DND-41 (cell line): ENCODE measurements around the gene TEX30.

Experiments used
- ATAC-seq: fragments of 200-7000 bp; cut with Tn5 transposase; 3 replicates; pipeline ENCODE4 v1.9.1; 2021; ENCODE audit warnings: low read depth; ENCODE audit not compliant: insufficient read depth
- DNase-seq: peaks from one replicate; pipeline ENCODE4 v3.0.0-alpha.2; 2020
- H2AFZ ChIP-seq: 2 replicates; pipeline ENCODE4 v1.6.0; 2012; ENCODE audit warnings: low read depth, low read length
- H3K27ac ChIP-seq: 2 replicates; pipeline ENCODE4 v1.5.1; 2012; ENCODE audit warnings: low read length, inconsistent platforms
- H3K27me3 ChIP-seq: fragments of 200-600 bp; sonication (generic); 2 replicates; pipeline ENCODE4 v1.6.0; 2012; ENCODE audit warnings: low read length, mild to moderate bottlenecking, inconsistent platforms; ENCODE audit not compliant: insufficient read depth, poor library complexity
- H3K36me3 ChIP-seq: 2 replicates; pipeline ENCODE4 v1.5.1; 2012; ENCODE audit warnings: low read length, inconsistent platforms; ENCODE audit not compliant: insufficient read depth
- H3K4me1 ChIP-seq: 2 replicates; pipeline ENCODE4 v1.5.1; 2012; ENCODE audit warnings: mild to moderate bottlenecking, low read length; ENCODE audit not compliant: insufficient read depth
- H3K4me2 ChIP-seq: 2 replicates; pipeline ENCODE4 v1.6.0; 2012; ENCODE audit warnings: mild to moderate bottlenecking, moderate library complexity, low read length, inconsistent platforms; ENCODE audit not compliant: insufficient read depth
- H3K4me3 ChIP-seq, 2 experiments: fragments of 200-600 bp in 1 of 2; shearing (Covaris generic) in 1 of 2; 2 replicates each; pipeline ENCODE4 v1.5.1; 2012 to 2016; ENCODE audit warnings: inconsistent platforms in 2 of 2, low read length in 2 of 2, mild to moderate bottlenecking in 2 of 2, low read depth in 1 of 2, moderate library complexity in 1 of 2
- H3K79me2 ChIP-seq: 2 replicates; pipeline ENCODE4 v1.6.0; 2012; ENCODE audit warnings: low read length, inconsistent platforms; ENCODE audit not compliant: insufficient read depth
- H3K9ac ChIP-seq: 2 replicates; pipeline ENCODE4 v1.6.0; 2012; ENCODE audit warnings: low read depth, mild to moderate bottlenecking, inconsistent platforms, low read length, moderate library complexity
- H3K9me3 ChIP-seq: 2 replicates; pipeline ENCODE4 v1.5.1; 2012; ENCODE audit warnings: low read length, moderate library complexity, mild to moderate bottlenecking, inconsistent platforms; ENCODE audit not compliant: insufficient read depth, severe bottlenecking
- H4K20me1 ChIP-seq: 2 replicates; pipeline ENCODE4 v1.6.0; 2012; ENCODE audit warnings: low read length; ENCODE audit not compliant: insufficient read depth
- CTCF ChIP-seq: IDR thresholded peaks from 2 replicates; pipeline ENCODE4 v1.5.1; 2012; ENCODE audit warnings: borderline replicate concordance, low read length, moderate library complexity, mild to moderate bottlenecking; ENCODE audit not compliant: poor library complexity, severe bottlenecking; ENCODE audit errors: extremely low read depth
- EZH2 ChIP-seq: IDR thresholded peaks from 3 replicates; pipeline ENCODE4 v1.6.1; 2012; ENCODE audit warnings: borderline replicate concordance, low read depth, mild to moderate bottlenecking, moderate library complexity, low read length, inconsistent platforms; ENCODE audit not compliant: severe bottlenecking

TEX30 gene

GRCh38 chr13:102726430-102726829 lies 47.2 kb downstream of the TEX30 start:
- Histone ChIP-seq H2AFZ (no peak overlapping the region), H3K79me2 (no peaks in the 10 kb centered on the region), H3K9me3 (no peaks in the 10 kb centered on the region), H3K4me3 (no peak overlapping the region), H3K9ac (no peak overlapping the region), H4K20me1 (no peaks in the 10 kb centered on the region), H3K27me3 (no peaks in the 10 kb centered on the region), H3K4me1 (no peaks in the 10 kb centered on the region), H3K36me3 (no peaks in the 10 kb centered on the region), H3K27ac (no peak overlapping the region), H3K4me2 (no peak overlapping the region)
- no peak for TF ChIP-seq EZH2
- TF ChIP-seq CTCF: peak; percentile 22
- peak; percentile 39; the same call in 1 of the 3 replicates for ATAC-seq
- no peak for DNase-seq

- Histone ChIP-seq H3K4me2 (no peak overlapping the region), H3K36me3 (no peaks in the 10 kb centered on the region), H3K79me2 (no peaks in the 10 kb centered on the region), H3K9ac (no peak overlapping the region), H3K27ac (no peak overlapping the region), H3K27me3 (no peaks in the 10 kb centered on the region), H4K20me1 (no peaks in the 10 kb centered on the region), H3K4me3 (no peak overlapping the region), H2AFZ (no peak overlapping the region), H3K9me3 (no peaks in the 10 kb centered on the region), H3K4me1 (no peaks in the 10 kb centered on the region)
- DNase-seq (no peak), ATAC-seq (peak; percentile 29; the same call in 1 of the 3 replicates)
- TF ChIP-seq CTCF (peak; percentile 35), EZH2 (no peak)
These were observed 48.7 kb downstream of the TEX30 start for GRCh38 chr13:102724923-102725322.

- ATAC-seq: no peak
- H3K36me3 ChIP-seq: no peaks in the 10 kb centered on the region
These were observed 51.8 kb downstream of the TEX30 start for GRCh38 chr13:102721800-102722231.

More at GRCh38 chr13:102721800-102722231, 51.8 kb downstream of the TEX30 start:
- H3K9me3 ChIP-seq: no peaks in the 10 kb centered on the region
- H3K79me2 ChIP-seq: no peaks in the 10 kb centered on the region
- no peak overlapping the region for H2AFZ ChIP-seq
- no peak overlapping the region for H3K27ac ChIP-seq
- no peak overlapping the region for H3K9ac ChIP-seq
- no peaks in the 10 kb centered on the region for H4K20me1 ChIP-seq
- no peak overlapping the region for H3K4me3 ChIP-seq
- TF ChIP-seq CTCF (no peak), EZH2 (no peak)
- no peaks in the 10 kb centered on the region for H3K4me1 ChIP-seq
- no peak for DNase-seq
- H3K27me3 ChIP-seq: no peaks in the 10 kb centered on the region
- no peak overlapping the region for H3K4me2 ChIP-seq
